Nephron (organoid): ENCODE results near the gene DAO.

Experiments used
- H3K27ac Mint-ChIP-seq, 3 experiments: 2 replicates each; pipeline ENCODE4 v1.8.0; 2020; ENCODE audit warnings: mixed read lengths in 3 of 3, mild to moderate bottlenecking in 2 of 3, moderate library complexity in 1 of 3
- H3K27me3 Mint-ChIP-seq: 2 replicates; pipeline ENCODE4 v1.8.0; 2021; ENCODE audit warnings: low read depth, mild to moderate bottlenecking, moderate library complexity, mixed read lengths
- H3K36me3 Mint-ChIP-seq: 2 replicates; pipeline ENCODE4 v1.8.0; 2020; ENCODE audit warnings: low read depth, mixed read lengths
- H3K4me1 Mint-ChIP-seq: 2 replicates; pipeline ENCODE4 v1.8.0; 2020; ENCODE audit warnings: mixed read lengths
- H3K4me3 Mint-ChIP-seq, 3 experiments: 2 replicates each; pipeline ENCODE4 v1.8.0; 2020; ENCODE audit warnings: mild to moderate bottlenecking in 3 of 3, mixed read lengths in 3 of 3, moderate library complexity in 2 of 3
- H3K9me3 Mint-ChIP-seq: 2 replicates; pipeline ENCODE4 v1.8.0; 2020; ENCODE audit warnings: mixed read lengths
- CTCF ChIP-seq, 3 experiments: fragments of 200-600 bp; sonication (generic); IDR thresholded peaks; one replicate each; pipeline ENCODE4 v1.5.0; 2021; ENCODE audit warnings: antibody characterized with exemption in 3 of 3; ENCODE audit not compliant: unreplicated experiment in 3 of 3

DAO gene

GRCh38 chr12:108845696-108846095, 34.2 kb upstream of the DAO start:
- Mint-ChIP-seq H3K27me3 (no peaks in the 10 kb centered on the region), H3K9me3 (peaks cover 3% of the 10 kb centered on the region), H3K36me3 (peaks cover 68% of the 10 kb centered on the region), H3K27ac (no peak overlapping the region), H3K4me3 (no peak overlapping the region), H3K4me1 (peaks cover 4% of the 10 kb centered on the region)
- TF ChIP-seq CTCF (IDR thresholded peaks at IDR 0.05; ENCODE audit: unreplicated experiment in 3 of 3) = no peak

- Mint-ChIP-seq H3K36me3 (peaks cover 74% of the 10 kb centered on the region), H3K4me3 (no peak overlapping the region), H3K27ac (no peak overlapping the region), H3K27me3 (no peaks in the 10 kb centered on the region), H3K4me1 (peaks cover 5% of the 10 kb centered on the region), H3K9me3 (peaks cover 3% of the 10 kb centered on the region)
- TF ChIP-seq CTCF (IDR thresholded peaks at IDR 0.05; ENCODE audit: unreplicated experiment in 3 of 3) = no peak
These were observed 33.6 kb upstream of the DAO start for GRCh38 chr12:108846290-108846701.

GRCh38 chr12:108847705-108848104, 32.2 kb upstream of the DAO start:
- no peak for TF ChIP-seq CTCF (IDR thresholded peaks at IDR 0.05; ENCODE audit: unreplicated experiment in 3 of 3)
- no peak overlapping the region for H3K4me3 Mint-ChIP-seq
- H3K27ac Mint-ChIP-seq = peak overlapping the region in 1 of 3 experiments; percentile 13
- H3K9me3 Mint-ChIP-seq = peaks cover 3% of the 10 kb centered on the region
- H3K4me1 Mint-ChIP-seq = peaks cover 14% of the 10 kb centered on the region
- H3K27me3 Mint-ChIP-seq = no peaks in the 10 kb centered on the region
- peaks cover 81% of the 10 kb centered on the region for H3K36me3 Mint-ChIP-seq

- H3K27me3 Mint-ChIP-seq = no peaks in the 10 kb centered on the region
- no peak overlapping the region for H3K4me3 Mint-ChIP-seq
- H3K36me3 Mint-ChIP-seq = peaks cover 80% of the 10 kb centered on the region
- no peaks in the 10 kb centered on the region for H3K9me3 Mint-ChIP-seq
- H3K4me1 Mint-ChIP-seq = peaks cover 32% of the 10 kb centered on the region
- H3K27ac Mint-ChIP-seq = peak overlapping the region in 1 of 3 experiments; percentile 70
- no peak for TF ChIP-seq CTCF (IDR thresholded peaks at IDR 0.05; ENCODE audit: unreplicated experiment in 3 of 3)
These were observed 30.2 kb upstream of the DAO start for GRCh38 chr12:108849660-108850059.

- TF ChIP-seq CTCF (IDR thresholded peaks at IDR 0.05; ENCODE audit: unreplicated experiment in 3 of 3) = no peak
- no peak overlapping the region for H3K4me3 Mint-ChIP-seq
- H3K27me3 Mint-ChIP-seq = no peaks in the 10 kb centered on the region
- peaks cover 74% of the 10 kb centered on the region for H3K36me3 Mint-ChIP-seq
- H3K4me1 Mint-ChIP-seq = peaks cover 38% of the 10 kb centered on the region
- no peaks in the 10 kb centered on the region for H3K9me3 Mint-ChIP-seq
- peak overlapping the region; percentile 16 to 58 (median 28) for H3K27ac Mint-ChIP-seq
These were observed 28.9 kb upstream of the DAO start for GRCh38 chr12:108850854-108851573.
